Thyroid gland (tissue), 4 donors: Measurements from ENCODE around the gene SVIL.

Experiments used
- POLR2A ChIP-seq, 2 donors: fragments of 450-650 bp; IDR thresholded peaks; one replicate each; pipeline ENCODE4 v1.6.1; 2017; ENCODE audit warnings: antibody characterized with exemption in 2 of 2, mild to moderate bottlenecking in 2 of 2, moderate library complexity in 1 of 2
- TF ChIP-seq, protein P1 (sequence below), 6 experiments: fragments of 200-600 bp in 3 of 6; fragments of 450-650 bp in 3 of 6; sonication (generic) in 3 of 6; IDR thresholded peaks; one replicate each; pipeline ENCODE4 v1.5.1; 2016 to 2019; ENCODE audit warnings: antibody characterized with exemption in 6 of 6, mild to moderate bottlenecking in 2 of 6, inconsistent platforms in 1 of 6, moderate library complexity in 1 of 6

DNA sequence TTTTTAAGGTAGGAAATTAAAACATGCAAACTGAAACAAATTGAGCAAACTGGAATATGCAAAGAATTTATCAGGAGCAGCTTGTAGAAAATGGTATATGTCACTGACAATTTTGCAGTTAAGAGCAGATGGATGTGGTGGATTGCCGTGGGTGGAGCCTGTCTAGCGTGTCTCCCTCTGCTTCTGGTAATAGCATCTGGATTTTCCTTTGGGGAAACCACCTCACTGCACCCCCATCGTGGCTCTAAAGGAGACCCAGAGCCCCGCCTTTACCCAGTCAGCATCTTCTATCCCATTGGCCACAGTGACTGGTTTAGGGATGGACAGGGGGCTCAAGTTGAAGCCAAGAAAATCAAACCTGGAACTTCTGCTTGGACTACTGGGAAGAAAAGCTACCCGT is 142.9 kb downstream of the SVIL start:
- TF ChIP-seq, protein P1, sequence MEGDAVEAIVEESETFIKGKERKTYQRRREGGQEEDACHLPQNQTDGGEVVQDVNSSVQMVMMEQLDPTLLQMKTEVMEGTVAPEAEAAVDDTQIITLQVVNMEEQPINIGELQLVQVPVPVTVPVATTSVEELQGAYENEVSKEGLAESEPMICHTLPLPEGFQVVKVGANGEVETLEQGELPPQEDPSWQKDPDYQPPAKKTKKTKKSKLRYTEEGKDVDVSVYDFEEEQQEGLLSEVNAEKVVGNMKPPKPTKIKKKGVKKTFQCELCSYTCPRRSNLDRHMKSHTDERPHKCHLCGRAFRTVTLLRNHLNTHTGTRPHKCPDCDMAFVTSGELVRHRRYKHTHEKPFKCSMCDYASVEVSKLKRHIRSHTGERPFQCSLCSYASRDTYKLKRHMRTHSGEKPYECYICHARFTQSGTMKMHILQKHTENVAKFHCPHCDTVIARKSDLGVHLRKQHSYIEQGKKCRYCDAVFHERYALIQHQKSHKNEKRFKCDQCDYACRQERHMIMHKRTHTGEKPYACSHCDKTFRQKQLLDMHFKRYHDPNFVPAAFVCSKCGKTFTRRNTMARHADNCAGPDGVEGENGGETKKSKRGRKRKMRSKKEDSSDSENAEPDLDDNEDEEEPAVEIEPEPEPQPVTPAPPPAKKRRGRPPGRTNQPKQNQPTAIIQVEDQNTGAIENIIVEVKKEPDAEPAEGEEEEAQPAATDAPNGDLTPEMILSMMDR (IDR thresholded peaks at IDR 0.05) = no peak
- no peak for TF ChIP-seq POLR2A (IDR thresholded peaks at IDR 0.05)
